ENCODE results near the gene NANOS3. TPM values are rescaled to one million over a fixed set of nuclear protein-coding genes. Genes with fewer than 3 reads are reported as not detected.
"Not testable (repeated sequence)": the region's sequence is repeated elsewhere in the genome, so short reads cannot be mapped to it uniquely, and the experiment has no call there.

NANOS3 gene
- total and polyA plus RNA-seq, 9 donors: 0.71 to 3.4 (median 1.4) TPM

DNA sequence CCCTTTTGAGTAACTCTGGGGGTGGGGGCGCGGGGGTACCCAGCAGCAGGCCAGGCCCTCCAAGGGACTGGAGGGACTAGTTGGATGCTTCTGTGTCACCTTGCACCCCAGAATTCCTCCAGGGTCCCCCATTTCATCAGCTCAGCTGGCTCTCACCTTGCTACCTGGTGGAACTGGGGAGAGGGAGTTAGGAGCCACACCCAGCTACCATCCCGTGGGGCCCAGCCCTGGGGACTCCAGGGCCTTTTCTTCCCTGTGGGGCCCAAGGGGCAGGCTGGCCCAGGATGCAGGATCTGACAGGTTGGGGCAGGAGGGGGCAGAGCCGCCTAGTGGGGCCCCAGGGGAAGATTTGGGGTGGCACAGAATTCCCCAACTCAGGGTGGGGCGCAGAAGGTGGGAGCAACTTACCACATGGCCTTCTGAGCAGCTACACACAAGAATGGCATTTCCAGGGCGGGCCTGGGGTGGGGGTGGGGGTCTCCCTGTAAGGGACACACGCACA, 32.8 kb upstream of the NANOS3 start:
- no CpG with 5 or more reads among the region's 7 CpGs for WGBS (ENCODE audit: insufficient coverage)
- DNase-seq: peak; percentile 38
- Histone ChIP-seq H3K27me3 (ENCODE audit: control insufficient read depth, insufficient read depth, low read length) (no peaks in the 10 kb centered on the region), H3K4me1 (ENCODE audit: control insufficient read depth, insufficient read depth, low read length) (peaks cover 72% of the 10 kb centered on the region), H3K36me3 (ENCODE audit: control insufficient read depth, insufficient read depth, low read length) (peaks cover 5% of the 10 kb centered on the region), H3K27ac (ENCODE audit: low read length) (peak overlapping the region; percentile 97), H3K4me3 (ENCODE audit: low read length) (no peak overlapping the region), H3K9me3 (replicated peaks; ENCODE audit: control insufficient read depth, low read depth, low read length) (no peaks in the 10 kb centered on the region)

DNA sequence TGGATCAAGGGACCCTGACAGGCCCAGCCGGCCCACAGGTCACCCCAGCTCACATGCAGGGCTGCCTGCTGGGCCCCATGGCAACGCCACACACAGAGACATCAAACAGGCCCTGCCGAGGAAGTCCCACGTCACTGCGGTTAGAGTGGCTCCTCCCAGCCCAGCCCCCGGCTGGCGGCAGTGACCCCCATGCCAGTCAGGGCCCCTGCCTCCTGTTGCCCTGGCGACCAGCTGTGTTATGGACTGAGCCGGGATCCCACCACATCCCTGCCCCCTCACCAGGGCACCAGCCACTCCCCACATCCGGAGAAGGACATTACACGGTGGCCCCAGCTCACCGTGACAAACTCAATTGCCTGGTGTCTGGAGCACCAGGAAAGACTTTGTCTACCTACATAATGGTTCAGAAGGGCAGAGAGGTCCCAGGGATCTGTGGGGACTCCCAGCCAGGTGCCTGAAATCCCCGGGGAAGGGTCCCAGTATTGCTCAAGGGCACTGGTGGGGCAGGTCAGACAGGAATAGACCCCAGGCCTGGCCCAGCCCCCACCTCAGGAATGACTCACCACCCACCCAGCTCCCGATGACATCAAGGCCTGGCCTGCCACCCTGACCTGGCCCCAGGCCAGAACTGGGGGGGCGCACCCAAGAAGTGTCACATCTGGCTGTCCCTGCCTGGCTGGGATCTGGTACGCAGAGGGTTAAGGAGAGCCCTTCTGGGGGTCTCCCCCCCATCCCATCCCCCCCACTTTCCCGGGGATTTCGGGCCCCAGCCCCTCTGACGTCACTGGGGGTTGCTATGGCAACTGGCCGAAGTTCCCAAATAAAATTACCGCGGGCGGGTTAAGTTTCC, 30.2 kb upstream of the NANOS3 start:
- WGBS (ENCODE audit: insufficient coverage): 10% methylated on average over 13 of the region's 23 CpGs
- Histone ChIP-seq H3K36me3 (ENCODE audit: control insufficient read depth, insufficient read depth, low read length) (no peaks in the 10 kb centered on the region), H3K27me3 (ENCODE audit: control insufficient read depth, insufficient read depth, low read length) (no peaks in the 10 kb centered on the region), H3K4me3 (ENCODE audit: low read length) (peak overlapping the region; percentile 51), H3K27ac (ENCODE audit: low read length) (peak overlapping the region; percentile 95), H3K4me1 (ENCODE audit: control insufficient read depth, insufficient read depth, low read length) (peaks cover 72% of the 10 kb centered on the region), H3K9me3 (replicated peaks; ENCODE audit: control insufficient read depth, low read depth, low read length) (no peaks in the 10 kb centered on the region)
- peak; percentile 98 for DNase-seq

- Histone ChIP-seq H3K27ac (ENCODE audit: low read length) (peak overlapping the region; percentile 95), H3K4me3 (ENCODE audit: low read length) (peak overlapping the region; percentile 51), H3K4me1 (ENCODE audit: control insufficient read depth, insufficient read depth, low read length) (peaks cover 74% of the 10 kb centered on the region), H3K9me3 (replicated peaks; ENCODE audit: control insufficient read depth, low read depth, low read length) (no peaks in the 10 kb centered on the region), H3K27me3 (ENCODE audit: control insufficient read depth, insufficient read depth, low read length) (no peaks in the 10 kb centered on the region), H3K36me3 (ENCODE audit: control insufficient read depth, insufficient read depth, low read length) (no peaks in the 10 kb centered on the region)
- peak; percentile 99 for DNase-seq
- WGBS (ENCODE audit: insufficient coverage): 0% methylated on average over 13 of the region's 47 CpGs
These were observed 29.3 kb upstream of the NANOS3 start for GRCh38 chr19:13847407-13848339.

DNA sequence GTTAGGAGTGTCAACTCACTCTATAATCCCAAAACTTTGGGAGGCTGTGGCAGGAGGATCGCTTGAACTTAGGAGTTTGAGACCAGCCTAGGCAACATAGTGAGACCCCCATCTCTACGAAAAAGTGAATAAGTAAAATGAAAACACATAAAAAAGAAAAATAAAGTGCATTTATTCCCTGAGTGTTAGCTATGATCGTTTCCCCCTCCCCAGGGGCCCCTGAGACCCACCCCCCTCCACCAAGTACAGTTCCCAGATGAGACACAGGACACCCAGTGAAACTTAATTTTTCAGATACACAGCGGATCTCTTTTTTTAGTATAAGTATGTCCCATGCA, 28.6 kb upstream of the NANOS3 start:
- no CpG with 5 or more reads among the region's 4 CpGs for WGBS (ENCODE audit: insufficient coverage)
- Histone ChIP-seq H3K27me3 (ENCODE audit: control insufficient read depth, insufficient read depth, low read length) (no peaks in the 10 kb centered on the region), H3K27ac (ENCODE audit: low read length) (peak overlapping the region; percentile 95), H3K4me1 (ENCODE audit: control insufficient read depth, insufficient read depth, low read length) (peaks cover 69% of the 10 kb centered on the region), H3K36me3 (ENCODE audit: control insufficient read depth, insufficient read depth, low read length) (no peaks in the 10 kb centered on the region), H3K9me3 (replicated peaks; ENCODE audit: control insufficient read depth, low read depth, low read length) (no peaks in the 10 kb centered on the region), H3K4me3 (ENCODE audit: low read length) (no peak overlapping the region)
- DNase-seq: no peak

DNA sequence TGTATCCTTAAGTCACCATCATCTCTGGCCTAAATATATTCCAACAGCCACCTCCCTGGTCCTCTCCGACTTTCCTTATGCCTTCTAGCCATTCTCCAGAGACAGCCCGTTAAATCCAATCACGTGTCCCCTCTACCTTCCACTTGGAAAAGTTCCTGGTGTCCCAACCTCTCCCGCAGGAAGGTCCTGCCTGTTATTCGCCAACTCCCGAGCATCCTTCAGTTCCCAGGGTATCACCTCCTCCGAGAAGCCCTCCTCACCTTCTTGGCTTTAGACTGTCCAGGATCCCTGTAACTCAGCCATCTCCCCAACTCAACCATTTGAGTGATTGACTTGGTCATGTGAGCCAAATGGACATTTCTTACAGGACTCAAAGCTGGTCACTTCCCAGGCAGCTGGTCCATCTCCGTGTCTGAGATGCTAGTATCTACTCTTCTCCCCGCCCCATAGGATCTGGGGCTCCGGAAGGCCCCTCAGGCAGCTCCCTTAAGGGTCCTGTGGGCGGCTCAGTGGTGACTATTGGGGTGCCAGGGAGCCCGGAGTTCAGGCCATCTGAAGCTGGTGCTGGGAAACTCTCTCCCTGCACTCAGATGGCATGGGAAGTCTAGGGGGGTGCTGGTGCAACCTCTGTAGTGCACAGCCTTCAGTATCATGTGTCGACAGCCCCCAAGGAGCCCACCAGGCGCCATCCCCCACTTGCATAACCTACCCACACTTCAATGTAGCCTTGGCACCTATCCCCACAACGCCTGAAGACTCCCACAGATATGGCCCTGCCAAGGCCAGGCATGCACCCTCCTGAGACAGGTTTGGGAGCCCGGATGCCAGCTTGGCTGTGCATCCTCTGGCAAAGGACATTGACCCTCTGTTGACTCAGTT, 27.9 kb upstream of the NANOS3 start:
- Histone ChIP-seq H3K27me3 (ENCODE audit: control insufficient read depth, insufficient read depth, low read length) (no peaks in the 10 kb centered on the region), H3K9me3 (replicated peaks; ENCODE audit: control insufficient read depth, low read depth, low read length) (no peaks in the 10 kb centered on the region), H3K27ac (ENCODE audit: low read length) (peak overlapping the region; percentile 95), H3K4me1 (ENCODE audit: control insufficient read depth, insufficient read depth, low read length) (peaks cover 62% of the 10 kb centered on the region), H3K36me3 (ENCODE audit: control insufficient read depth, insufficient read depth, low read length) (no peaks in the 10 kb centered on the region), H3K4me3 (ENCODE audit: low read length) (no peak overlapping the region)
- WGBS (ENCODE audit: insufficient coverage): 51% methylated on average over 13 of the region's 16 CpGs
- DNase-seq: peak; percentile 62

DNA sequence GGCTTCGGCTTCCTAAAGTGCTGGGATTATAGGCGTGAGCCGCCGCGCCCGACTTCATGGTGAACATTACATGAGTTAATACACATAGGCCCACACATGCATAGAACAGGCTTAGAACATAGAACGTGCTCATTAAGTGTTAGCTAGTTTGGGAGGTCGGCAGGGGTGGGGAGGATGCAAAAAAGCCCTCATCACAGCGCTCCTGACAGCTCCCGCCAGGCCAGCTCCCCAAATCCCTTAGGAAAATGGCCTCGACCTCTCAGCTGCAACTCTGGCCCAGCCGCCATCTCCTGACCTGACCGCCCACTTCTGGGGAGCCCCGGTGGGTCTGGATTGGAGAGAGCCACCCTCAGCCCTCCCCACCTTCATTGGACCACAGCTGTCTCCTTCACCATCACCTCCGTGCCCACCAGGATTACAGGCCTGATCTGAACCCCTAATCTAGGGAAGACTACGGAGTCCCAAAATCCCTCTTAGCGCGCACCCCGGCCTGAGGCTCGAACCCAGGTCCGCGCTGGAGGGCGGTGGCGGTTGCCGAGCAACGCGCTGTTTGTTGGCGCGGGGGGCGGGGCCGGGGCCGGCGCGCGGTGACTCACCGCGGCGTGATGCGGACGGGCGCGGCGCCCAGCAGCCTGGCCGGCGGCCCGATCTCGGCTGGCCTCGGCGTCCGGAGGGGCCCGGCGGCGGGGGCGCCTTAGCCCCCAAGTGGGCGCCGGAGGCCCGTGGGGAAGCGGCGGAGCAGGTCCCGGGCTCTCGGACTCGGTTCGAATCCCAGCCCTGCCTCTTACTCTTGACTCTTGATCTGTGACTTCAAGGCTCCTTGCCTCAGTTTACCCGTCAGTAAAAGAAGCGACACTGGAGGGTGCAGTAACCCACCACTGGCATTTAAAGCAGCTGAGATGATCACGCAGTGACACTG, 26.7 kb upstream of the NANOS3 start:
- H3K36me3 ChIP-seq (ENCODE audit: control insufficient read depth, insufficient read depth, low read length): no peaks in the 10 kb centered on the region
- H3K27ac ChIP-seq (ENCODE audit: low read length): peak overlapping the region; percentile 97
- peak; percentile 92 for DNase-seq
- 2% methylated on average over 52 of the region's 66 CpGs for WGBS (ENCODE audit: insufficient coverage)
- no peaks in the 10 kb centered on the region for H3K9me3 ChIP-seq (replicated peaks; ENCODE audit: control insufficient read depth, low read depth, low read length)
- H3K4me1 ChIP-seq (ENCODE audit: control insufficient read depth, insufficient read depth, low read length): peaks cover 57% of the 10 kb centered on the region
- H3K27me3 ChIP-seq (ENCODE audit: control insufficient read depth, insufficient read depth, low read length): no peaks in the 10 kb centered on the region
- H3K4me3 ChIP-seq (ENCODE audit: low read length): peak overlapping the region; percentile 27

DNA sequence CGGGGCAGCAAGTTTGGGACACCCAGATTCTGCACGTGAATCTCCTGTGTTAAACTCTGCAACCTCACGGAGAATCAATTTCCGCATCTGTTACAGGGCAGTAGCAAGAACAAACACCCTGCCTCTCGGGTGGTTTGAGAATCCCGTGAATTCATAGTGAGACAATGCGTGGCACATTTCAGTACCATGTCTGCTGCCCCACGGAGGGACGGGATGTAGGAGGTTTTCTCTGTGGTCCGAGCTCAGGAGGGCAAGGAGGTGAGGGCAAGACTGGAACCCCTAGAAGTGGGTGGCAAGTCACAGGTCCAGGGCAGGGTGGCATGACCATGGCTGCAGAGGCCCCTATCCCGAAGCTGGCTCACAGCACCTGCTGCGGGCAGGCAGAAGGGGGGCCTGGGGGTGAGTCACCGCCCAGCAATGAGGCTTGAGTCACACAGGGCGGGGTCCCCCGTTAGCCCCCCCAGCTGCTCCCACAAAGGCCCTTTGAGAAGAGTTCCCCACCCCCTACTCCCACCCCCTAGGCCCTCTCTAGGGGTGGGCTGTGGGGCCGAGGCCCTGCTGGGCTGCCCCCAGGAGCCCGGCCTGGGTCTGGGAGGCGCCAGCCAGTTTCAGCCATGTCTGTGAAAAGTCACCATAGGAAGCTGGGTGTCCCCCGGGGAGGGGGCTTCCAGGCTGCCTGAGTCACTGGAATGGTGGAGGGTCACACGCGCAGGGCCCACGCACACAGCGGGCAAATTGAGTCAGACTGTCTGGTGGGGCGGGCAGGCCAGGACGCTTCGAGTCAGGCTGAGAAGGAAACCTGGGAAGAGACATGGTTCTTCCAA, 25.8 kb upstream of the NANOS3 start:
- peak; percentile 94 for DNase-seq
- Histone ChIP-seq H3K36me3 (ENCODE audit: control insufficient read depth, insufficient read depth, low read length) (no peaks in the 10 kb centered on the region), H3K27me3 (ENCODE audit: control insufficient read depth, insufficient read depth, low read length) (no peaks in the 10 kb centered on the region), H3K4me3 (ENCODE audit: low read length) (peak overlapping the region; percentile 27), H3K4me1 (ENCODE audit: control insufficient read depth, insufficient read depth, low read length) (peaks cover 56% of the 10 kb centered on the region), H3K9me3 (replicated peaks; ENCODE audit: control insufficient read depth, low read depth, low read length) (no peaks in the 10 kb centered on the region), H3K27ac (ENCODE audit: low read length) (peak overlapping the region; percentile 97)
- WGBS (ENCODE audit: insufficient coverage): 41% methylated on average over 21 of the region's 26 CpGs

- Histone ChIP-seq H3K27ac (ENCODE audit: low read length) (peak overlapping the region; percentile 97), H3K4me1 (ENCODE audit: control insufficient read depth, insufficient read depth, low read length) (peaks cover 50% of the 10 kb centered on the region)
- not testable (repeated sequence) for DNase-seq; H3K4me3 ChIP-seq (ENCODE audit: low read length); H3K36me3 ChIP-seq (ENCODE audit: control insufficient read depth, insufficient read depth, low read length); H3K9me3 ChIP-seq (replicated peaks; ENCODE audit: control insufficient read depth, low read depth, low read length); H3K27me3 ChIP-seq (ENCODE audit: control insufficient read depth, insufficient read depth, low read length)
- no CpG with 5 or more reads among the region's 5 CpGs for WGBS (ENCODE audit: insufficient coverage)
These were observed 25.2 kb upstream of the NANOS3 start for GRCh38 chr19:13851734-13852114.
